IPS DF 19.7 (cell line): Measurements from ENCODE around the gene FBXO45.
"Not testable (repeated sequence)": the region's sequence is repeated elsewhere in the genome, so short reads cannot be mapped to it uniquely, and the experiment has no call there.

Experiments used
- DNase-seq: peaks from one replicate; pipeline ENCODE4 v3.0.0-alpha.2; 2013; ENCODE audit warnings: low read depth, low spot score

FBXO45 gene

DNA sequence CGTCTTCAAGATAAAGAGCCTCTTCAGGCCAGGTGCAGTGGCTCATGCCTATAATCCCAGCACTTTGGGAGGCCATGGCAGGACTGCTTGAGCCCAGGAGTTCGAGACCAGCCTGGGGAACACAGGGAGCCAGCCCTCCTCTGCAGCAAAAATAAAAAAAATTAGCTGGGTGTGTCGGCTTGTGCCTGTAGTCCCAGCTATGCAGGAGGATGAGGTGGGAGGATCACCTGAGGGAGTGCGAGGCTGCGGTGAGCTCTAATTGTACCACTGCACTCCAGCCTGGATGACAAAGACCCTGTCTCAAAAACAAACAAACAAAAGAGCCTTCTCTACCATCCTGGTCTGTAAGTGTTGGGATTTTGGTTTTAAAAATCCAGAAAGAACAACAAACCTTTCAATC is 11.2 kb upstream of the FBXO45 start:
- DNase-seq, result no peak

DNA sequence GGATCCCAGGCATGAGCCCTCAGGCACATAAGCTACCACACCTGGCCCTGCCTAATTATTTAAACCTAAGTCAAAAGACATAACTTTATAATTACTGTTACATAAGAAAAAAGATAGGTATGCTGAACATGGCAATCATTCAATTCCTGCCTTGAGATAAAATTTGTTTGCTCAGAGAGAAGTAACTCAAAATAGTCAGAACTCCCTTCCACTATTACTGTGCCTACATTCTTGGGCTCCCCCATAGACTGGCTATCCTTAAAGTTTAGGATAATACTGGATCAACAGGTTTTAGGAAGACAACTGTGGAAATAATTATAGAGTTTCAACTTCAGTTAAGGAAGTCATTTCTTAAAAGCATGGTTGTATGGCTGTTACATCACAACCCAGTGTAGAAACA is 10.0 kb upstream of the FBXO45 start:
- DNase-seq, result no peak

GRCh38 chr3:196559826-196560225 is 8.6 kb upstream of the FBXO45 start:
- no peak for DNase-seq

- DNase-seq, result no peak
These were observed 4.7 kb upstream of the FBXO45 start for GRCh38 chr3:196563721-196564225.

GRCh38 chr3:196569003-196569516 is 600 bp downstream of the FBXO45 start:
- no peak for DNase-seq

GRCh38 chr3:196570332-196570731 is 1.9 kb downstream of the FBXO45 start:
- not testable (repeated sequence) for DNase-seq

DNA sequence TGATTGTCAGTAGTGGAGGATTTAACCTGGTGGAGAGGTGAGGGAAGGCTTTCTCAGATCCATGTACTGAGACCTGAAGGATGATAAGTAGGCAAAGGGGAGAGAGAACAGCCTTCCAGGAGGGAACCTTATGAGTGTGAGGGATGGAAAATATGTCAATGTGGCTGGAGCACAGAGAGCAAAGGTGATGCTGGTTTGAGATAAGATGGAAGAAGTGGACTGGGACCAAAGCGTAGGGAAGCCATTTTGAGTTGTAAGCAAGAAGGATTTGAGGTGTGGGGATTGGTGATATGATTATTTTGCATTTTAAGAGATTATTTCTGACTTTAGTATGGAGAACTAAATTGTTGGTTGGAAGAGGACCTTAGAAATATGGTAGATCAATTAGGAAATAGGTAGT is 3.9 kb downstream of the FBXO45 start:
- no peak for DNase-seq

- DNase-seq, result no peak
These were observed 16.7 kb downstream of the FBXO45 start for GRCh38 chr3:196585044-196585757.

GRCh38 chr3:196590279-196590678 is 21.8 kb downstream of the FBXO45 start:
- no peak for DNase-seq

- DNase-seq, result no peak
These were observed 27.9 kb downstream of the FBXO45 start for GRCh38 chr3:196596355-196596754.

DNA sequence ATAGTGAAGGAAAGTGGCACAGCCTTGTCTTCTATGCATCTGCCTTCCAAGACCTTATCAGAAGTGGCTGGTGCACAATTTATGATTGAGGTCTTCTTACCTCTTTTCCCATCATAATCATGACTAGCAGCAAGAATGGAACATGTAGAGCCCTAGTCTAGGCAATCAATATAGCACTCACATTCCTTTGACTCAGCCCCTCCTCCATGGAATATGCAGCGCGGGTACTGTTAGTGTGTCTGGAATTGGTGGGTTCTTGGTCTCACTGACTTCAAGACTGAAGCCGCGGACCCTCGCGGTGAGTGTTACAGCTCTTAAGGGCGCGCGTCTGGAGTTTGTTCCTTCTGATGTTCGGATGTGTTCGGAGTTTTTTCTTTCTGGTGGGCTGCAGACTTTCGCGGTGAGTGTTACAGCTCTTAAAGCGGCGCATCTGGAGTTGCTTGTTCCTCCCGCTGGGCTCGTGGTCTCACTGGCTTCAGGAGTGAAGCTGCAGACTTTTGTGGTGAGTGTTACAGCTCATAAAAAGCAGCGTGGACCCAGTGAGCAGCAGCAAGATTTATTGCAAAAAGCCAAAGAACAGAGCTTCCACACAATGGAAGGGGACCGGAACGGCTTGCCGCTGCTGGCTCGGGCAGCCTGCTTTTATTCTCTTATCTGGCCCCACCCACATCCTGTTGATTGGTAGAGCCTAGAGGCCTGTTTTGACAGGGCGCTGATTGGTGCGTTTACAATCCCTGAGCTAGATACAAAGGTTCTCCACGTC is 29.7 kb downstream of the FBXO45 start:
- not testable (repeated sequence) for DNase-seq

DNA sequence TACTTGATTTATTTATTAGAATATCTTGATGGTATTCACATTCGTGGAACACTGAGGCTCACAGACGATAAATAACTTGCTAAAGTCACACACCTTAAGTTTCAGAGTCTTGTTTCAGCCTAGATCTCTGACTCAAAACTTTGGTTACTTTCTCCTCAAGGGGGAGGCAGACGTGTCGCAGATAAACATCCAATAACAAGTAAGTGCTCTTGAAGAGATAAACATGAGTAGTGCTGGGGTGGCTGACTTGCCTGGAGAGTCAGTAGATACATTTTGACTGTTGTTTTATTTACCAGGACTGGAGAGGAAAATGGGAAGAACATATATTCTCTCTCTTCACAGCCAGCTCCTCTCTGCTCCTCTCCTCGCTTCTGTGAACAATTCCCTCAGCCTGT is 31.3 kb downstream of the FBXO45 start:
- DNase-seq, result no peak

DNA sequence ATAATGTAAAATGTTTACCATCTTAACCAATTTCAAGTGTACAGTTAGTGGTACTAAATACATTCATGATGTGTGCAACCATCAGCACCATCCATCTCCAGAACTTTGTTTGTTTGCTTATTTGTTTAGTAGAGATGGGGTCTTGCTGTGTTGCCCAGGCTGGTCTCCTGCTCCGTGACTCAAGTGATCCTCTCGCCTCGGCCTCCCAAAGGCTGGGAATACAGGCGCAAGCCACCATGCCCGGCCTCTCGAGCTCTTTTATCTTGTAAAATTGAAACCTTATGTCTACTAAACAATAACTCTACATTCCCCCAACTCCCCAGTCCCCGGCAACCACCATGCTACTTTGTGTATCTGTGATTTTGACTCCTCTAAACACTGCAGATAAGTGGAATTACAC is 31.9 kb downstream of the FBXO45 start:
- DNase-seq, result no peak

DNA sequence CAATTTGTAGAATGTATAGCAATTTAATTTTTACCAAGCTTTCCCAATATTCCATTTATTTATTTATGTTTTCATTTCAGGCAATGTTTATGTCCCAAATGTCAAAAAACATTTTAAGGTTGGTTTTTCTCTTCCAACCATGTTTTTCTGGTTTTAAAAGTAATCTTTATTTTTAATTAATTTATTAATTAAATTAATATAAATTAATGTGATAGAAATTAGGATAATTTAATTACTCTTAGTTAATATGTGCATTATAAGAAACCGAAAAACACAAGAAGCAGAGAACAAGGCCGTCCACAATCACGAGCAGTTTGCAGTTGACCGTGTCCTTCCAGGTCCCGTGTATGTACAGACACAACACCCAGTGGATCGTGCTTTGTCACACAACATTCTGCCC is 34.2 kb downstream of the FBXO45 start:
- DNase-seq, result no peak

DNA sequence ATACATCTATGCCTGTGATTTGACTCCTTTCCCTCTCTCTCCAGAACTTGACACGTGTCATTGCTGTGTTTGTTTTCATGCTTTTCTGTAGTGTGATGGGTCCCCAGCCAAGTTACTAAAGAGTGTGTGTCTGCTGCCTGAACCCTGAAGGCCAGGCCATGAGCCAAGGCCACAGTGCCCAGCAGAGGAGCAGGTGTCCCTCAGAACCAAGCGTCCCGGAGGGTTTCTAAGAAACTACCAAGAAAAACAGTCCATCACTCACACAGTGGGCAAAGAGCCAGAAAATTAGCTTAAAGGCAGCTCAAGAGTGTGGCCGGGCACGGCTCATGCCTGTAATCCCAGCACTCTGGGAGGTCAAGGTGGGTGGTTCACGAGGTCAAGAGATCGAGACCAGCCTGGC is 35.2 kb downstream of the FBXO45 start:
- DNase-seq, result no peak

GRCh38 chr3:196604548-196604947 is 36.1 kb downstream of the FBXO45 start:
- DNase-seq, result no peak

- DNase-seq, result no peak
These were observed 40.2 kb downstream of the FBXO45 start for GRCh38 chr3:196608693-196609092.

DNA sequence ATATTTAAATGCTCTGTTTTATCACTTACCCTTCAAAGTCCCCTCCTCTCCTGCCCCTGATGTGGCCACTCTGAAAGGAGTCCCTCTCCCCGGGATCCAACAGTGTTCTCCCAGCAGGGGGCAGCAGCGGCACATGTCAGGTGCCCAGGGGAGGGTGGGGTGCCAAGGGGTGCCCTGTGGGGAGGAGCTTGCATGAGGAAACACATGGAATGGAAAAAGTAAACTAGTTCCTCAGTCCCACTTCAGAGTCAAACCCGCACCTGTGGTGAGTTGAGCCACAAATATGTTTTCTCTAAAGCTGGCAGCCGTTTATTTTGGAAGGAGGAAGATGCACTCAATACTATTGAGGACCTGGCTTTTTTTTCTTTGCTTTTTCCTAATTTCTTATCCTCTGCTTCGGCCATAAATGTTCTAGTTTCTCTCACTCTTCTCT is 40.9 kb downstream of the FBXO45 start:
- peak; percentile 42 for DNase-seq

DNA sequence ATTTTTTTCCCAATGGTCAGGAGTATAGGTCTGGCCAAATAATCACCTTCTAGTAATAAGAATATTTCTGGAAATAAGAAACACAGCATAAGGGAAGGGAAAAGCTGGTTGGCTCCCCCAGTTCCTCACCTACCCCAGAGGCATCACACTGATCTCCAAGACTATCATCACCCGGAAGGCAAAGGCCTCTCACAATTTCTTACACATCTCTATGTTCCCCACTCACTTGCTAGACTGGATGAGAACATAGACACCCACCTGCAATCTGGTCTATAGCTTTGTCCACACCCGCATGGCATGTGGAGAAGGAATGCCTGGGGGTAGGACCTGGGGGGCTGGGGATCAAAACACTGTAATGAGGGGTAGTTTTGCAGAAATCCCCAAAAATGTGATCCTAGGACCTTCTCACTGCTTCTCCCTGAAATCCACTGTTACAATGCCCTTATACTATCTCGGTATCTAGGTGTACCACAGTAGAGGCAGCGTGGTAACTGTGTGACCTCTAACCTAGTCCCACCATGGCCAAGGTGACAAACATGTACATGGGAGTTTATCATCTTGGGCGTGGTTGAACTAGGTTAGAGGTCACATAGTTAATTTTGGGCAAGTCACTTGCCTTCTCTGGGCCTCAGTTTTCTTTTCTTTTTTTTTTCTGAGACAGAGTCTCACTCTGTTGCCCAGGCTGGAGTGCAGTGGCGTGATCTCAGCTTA is 41.5 kb downstream of the FBXO45 start:
- no peak for DNase-seq

GRCh38 chr3:196611761-196612483 is 43.5 kb downstream of the FBXO45 start:
- no peak for DNase-seq

DNA sequence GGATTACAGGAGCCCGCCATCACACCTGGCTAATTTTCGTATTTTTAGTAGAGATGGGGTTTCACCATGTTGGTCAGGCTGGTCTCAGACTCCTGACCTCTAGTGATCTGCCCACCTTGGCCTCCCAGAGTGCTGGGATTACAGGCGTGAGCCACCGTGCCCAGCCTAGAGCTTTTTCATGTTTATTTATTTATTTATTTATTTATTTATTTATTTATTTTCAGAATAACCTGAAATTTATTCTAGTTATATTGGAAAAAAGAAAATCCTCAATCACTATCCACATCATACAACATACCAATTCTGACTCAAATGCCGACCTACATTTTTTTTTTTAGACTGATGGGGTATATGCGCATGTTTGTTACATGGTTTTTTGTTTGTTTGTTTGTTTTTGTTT is 46.8 kb downstream of the FBXO45 start:
- not testable (repeated sequence) for DNase-seq
